Right lobe of liver (tissue), 4 donors: ENCODE measurements around the gene TDG.

Experiments used
- CTCF ChIP-seq, 4 donors: fragments of 200-600 bp in 3 of 4; fragments of 450-650 bp in 1 of 4; IDR thresholded peaks; one replicate each; pipeline versions ENCODE4 v1.5.1 to v1.8.0; 2016 to 2022; ENCODE audit warnings: antibody characterized with exemption in 4 of 4, mild to moderate bottlenecking in 2 of 4
- POLR2A ChIP-seq: fragments of 450-650 bp; IDR thresholded peaks from one replicate; pipeline ENCODE4 v1.6.1; 2017; ENCODE audit warnings: antibody characterized with exemption, mild to moderate bottlenecking
- donor health status: DM: no; HTN: no; CAD: no.
- donor health status: DM: no; HTN: no; CAD: no.
- donor health status: DM: no; HTN: yes; CAD: no.

DNA sequence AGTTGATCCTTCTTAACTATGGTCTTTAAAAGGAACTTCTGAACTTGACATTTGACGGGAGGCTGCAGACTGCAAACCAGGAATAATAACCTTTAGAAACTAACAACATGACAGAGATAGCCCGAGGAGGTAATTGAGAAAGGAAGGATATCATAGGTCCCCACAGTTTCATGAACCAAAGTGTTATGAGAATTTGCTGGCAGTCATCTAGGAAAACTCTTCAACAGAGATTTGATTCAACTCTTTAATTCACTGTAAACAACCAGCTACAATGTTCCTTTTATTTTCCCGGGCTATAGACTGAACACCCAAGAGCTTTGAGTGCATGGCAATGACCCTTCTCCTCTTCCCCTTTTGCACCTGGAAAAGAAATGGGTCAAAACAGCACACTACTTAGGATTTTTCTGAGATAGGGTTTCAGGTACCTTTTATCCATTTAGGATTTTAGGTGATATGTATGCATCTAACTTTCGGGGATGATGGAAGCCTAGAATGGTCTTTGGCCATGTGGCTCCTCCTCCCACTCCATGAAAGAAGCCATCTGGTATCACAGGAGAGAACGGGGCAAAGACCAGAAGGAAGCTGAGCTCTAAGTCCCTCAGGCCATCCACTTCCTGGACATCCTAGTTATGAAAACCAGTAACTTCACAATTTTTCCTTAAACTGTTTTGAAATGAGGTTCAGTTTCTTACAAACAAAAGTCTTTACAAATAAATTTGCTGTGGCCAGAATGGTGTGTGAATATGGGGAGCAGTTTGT, 61.3 kb downstream of the TDG start:
- no peak for TF ChIP-seq POLR2A
- no peak for TF ChIP-seq CTCF (IDR thresholded peaks at IDR 0.05)
